Fibroblast of lung (primary cell): ENCODE measurements around the gene MUC2. TPM values are rescaled to one million over a fixed set of nuclear protein-coding genes. Genes with fewer than 3 reads are reported as not detected.

ENCODE experiments used
- DNase-seq, 2 donors: peaks; one replicate each; pipeline versions ENCODE4 v3.0.0 to v3.0.0-alpha.2; 2010; ENCODE audit warnings: low read depth in 2 of 2
- H2AFZ ChIP-seq: 2 replicates; pipeline ENCODE4 v1.5.1; 2012; ENCODE audit warnings: low read length, control low read depth, inconsistent platforms
- H3K27ac ChIP-seq: 2 replicates; pipeline ENCODE4 v1.5.1; 2011; ENCODE audit warnings: low read length, control low read depth; ENCODE audit not compliant: insufficient read depth
- H3K27me3 ChIP-seq: 2 replicates; pipeline ENCODE4 v1.5.1; 2011; ENCODE audit warnings: mild to moderate bottlenecking, low read length; ENCODE audit not compliant: control insufficient read depth, insufficient read depth
- H3K36me3 ChIP-seq: 2 replicates; pipeline ENCODE4 v1.5.1; 2011; ENCODE audit warnings: low read length; ENCODE audit not compliant: control insufficient read depth, insufficient read depth
- H3K4me1 ChIP-seq: 2 replicates; pipeline ENCODE4 v1.5.1; 2011; ENCODE audit warnings: low read length; ENCODE audit not compliant: control insufficient read depth, insufficient read depth; ENCODE audit errors: extremely low read depth
- H3K4me2 ChIP-seq: 2 replicates; pipeline ENCODE4 v1.5.1; 2011; ENCODE audit warnings: low read length, control low read depth; ENCODE audit not compliant: insufficient read depth; ENCODE audit errors: extremely low read depth
- H3K4me3 ChIP-seq, 4 experiments: fragments of 200-600 bp in 1 of 4; sonication (generic) in 1 of 4; replicated peaks in 1 of 4; 2 replicates each; pipeline ENCODE4 v1.5.1; 2011 to 2016; ENCODE audit warnings: low read length in 4 of 4, low read depth in 3 of 4, mild to moderate bottlenecking in 3 of 4, control low read depth in 2 of 4, inconsistent platforms in 1 of 4, mixed read lengths in 1 of 4; ENCODE audit not compliant: insufficient read depth in 1 of 4; ENCODE audit errors: control extremely low read depth in 1 of 4
- H3K79me2 ChIP-seq: 2 replicates; pipeline ENCODE4 v1.5.1; 2012; ENCODE audit warnings: mild to moderate bottlenecking, low read length, inconsistent platforms; ENCODE audit not compliant: control insufficient read depth, insufficient read depth
- H3K9ac ChIP-seq: 2 replicates; pipeline ENCODE4 v1.5.1; 2011; ENCODE audit warnings: mild to moderate bottlenecking, low read length, control low read depth; ENCODE audit not compliant: insufficient read depth
- H3K9me3 ChIP-seq: 2 replicates; pipeline ENCODE4 v1.5.1; 2012; ENCODE audit warnings: low read depth, low read length; ENCODE audit not compliant: control insufficient read depth, insufficient read depth
- H4K20me1 ChIP-seq: 2 replicates; pipeline ENCODE4 v1.5.1; 2011; ENCODE audit warnings: low read length; ENCODE audit not compliant: control insufficient read depth, insufficient read depth; ENCODE audit errors: extremely low read depth
- EZH2 ChIP-seq: IDR thresholded peaks from 2 replicates; pipeline ENCODE4 v1.5.1; 2012; ENCODE audit warnings: low read length, control low read depth, mild to moderate bottlenecking; ENCODE audit errors: missing control alignments
- polyA plus RNA-seq, 2 donors: library from polyadenylated mRNA; depleted of rRNA in 1 of 2; stranded (reverse) in 1 of 2; unstranded in 1 of 2; fragments of >200 nt; gene quantifications; 2 replicates each; pipeline ENCODE4 v1.2.1, GENCODE V29; 2011 to 2012; ENCODE audit warnings: missing spikeins in 1 of 2
- total RNA-seq: library from RNA; depleted of rRNA; stranded (reverse); fragments of >200 nt; gene quantifications from 2 replicates; pipeline ENCODE4 v1.2.1, GENCODE V29; 2014
- TF ChIP-seq, protein P1 (sequence below), 2 donors: IDR thresholded peaks in 1 of 2; conservative IDR thresholded peaks in 1 of 2; 1 replicate in 1 of 2; 2 replicates in 1 of 2; pipeline ENCODE4 v1.5.1; 2011 to 2012; ENCODE audit warnings: low read length in 2 of 2, control low read depth in 1 of 2, inconsistent platforms in 1 of 2, low read depth in 1 of 2, mild to moderate bottlenecking in 1 of 2

MUC2 gene
- total and polyA plus RNA-seq, 2 donors (not counting 1 experiment from before 2014, with no cell fraction given): not detected

DNA sequence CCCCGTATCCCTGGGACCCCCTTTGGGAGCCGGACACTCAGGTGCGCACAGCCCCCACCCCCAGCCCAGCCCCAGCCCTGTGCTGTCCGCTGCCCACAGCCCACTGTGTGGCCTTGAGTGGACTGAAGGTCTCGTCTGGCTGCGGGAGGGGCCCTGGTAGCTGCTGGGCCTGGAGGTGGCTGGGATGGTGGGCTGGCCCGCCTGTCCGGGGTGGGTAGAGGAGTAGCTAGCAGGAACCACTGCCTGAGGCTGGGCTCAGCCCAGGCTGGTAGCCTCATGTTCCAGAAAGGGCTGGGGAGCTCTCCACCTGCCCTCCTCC lies 33.6 kb upstream of the MUC2 start:
- H3K4me3 ChIP-seq: no peak overlapping the region
- no peak overlapping the region for H3K4me2 ChIP-seq
- no peaks in the 10 kb centered on the region for H3K4me1 ChIP-seq
- H2AFZ ChIP-seq: no peak overlapping the region
- no peak overlapping the region for H3K27ac ChIP-seq
- H3K9ac ChIP-seq: no peak overlapping the region
- no peak for DNase-seq
- no peaks in the 10 kb centered on the region for H3K9me3 ChIP-seq
- no peaks in the 10 kb centered on the region for H3K27me3 ChIP-seq
- no peaks in the 10 kb centered on the region for H4K20me1 ChIP-seq
- H3K79me2 ChIP-seq: no peaks in the 10 kb centered on the region
- no peak for TF ChIP-seq EZH2
- TF ChIP-seq, protein P1, sequence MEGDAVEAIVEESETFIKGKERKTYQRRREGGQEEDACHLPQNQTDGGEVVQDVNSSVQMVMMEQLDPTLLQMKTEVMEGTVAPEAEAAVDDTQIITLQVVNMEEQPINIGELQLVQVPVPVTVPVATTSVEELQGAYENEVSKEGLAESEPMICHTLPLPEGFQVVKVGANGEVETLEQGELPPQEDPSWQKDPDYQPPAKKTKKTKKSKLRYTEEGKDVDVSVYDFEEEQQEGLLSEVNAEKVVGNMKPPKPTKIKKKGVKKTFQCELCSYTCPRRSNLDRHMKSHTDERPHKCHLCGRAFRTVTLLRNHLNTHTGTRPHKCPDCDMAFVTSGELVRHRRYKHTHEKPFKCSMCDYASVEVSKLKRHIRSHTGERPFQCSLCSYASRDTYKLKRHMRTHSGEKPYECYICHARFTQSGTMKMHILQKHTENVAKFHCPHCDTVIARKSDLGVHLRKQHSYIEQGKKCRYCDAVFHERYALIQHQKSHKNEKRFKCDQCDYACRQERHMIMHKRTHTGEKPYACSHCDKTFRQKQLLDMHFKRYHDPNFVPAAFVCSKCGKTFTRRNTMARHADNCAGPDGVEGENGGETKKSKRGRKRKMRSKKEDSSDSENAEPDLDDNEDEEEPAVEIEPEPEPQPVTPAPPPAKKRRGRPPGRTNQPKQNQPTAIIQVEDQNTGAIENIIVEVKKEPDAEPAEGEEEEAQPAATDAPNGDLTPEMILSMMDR (conservative IDR thresholded peaks at IDR 0.05 in 1 of 2, IDR thresholded peaks at IDR 0.05 in 1 of 2; ENCODE audit: low read depth in 1 of 2, low read length in 2 of 2): no peak
- H3K36me3 ChIP-seq: no peaks in the 10 kb centered on the region

DNA sequence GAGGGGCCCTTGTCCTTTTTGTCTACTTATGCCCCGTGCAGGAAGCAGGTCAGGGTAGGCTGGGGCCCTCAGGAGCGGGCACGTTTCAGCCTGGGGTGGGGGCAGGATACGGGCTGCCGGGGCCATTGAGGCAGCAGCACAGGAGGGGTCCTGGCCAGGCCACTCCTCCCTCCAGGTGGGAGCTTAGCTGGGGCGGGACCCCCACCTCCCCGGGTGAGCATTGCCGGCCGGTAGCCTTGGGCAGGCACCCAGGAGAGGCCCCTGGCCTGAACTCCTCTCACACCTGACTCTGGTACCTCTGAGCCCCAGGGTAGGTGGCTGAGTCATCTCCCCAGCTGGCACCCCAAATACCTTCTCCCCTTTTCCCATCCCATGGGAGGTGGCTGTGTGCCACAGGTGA lies 33.2 kb upstream of the MUC2 start:
- DNase-seq: no peak
- no peak overlapping the region for H2AFZ ChIP-seq
- H3K4me2 ChIP-seq: no peak overlapping the region
- H3K79me2 ChIP-seq: no peaks in the 10 kb centered on the region
- H3K27me3 ChIP-seq: no peaks in the 10 kb centered on the region
- H3K9ac ChIP-seq: no peak overlapping the region
- no peak overlapping the region for H3K4me3 ChIP-seq
- no peak for TF ChIP-seq EZH2
- TF ChIP-seq, protein P1 (conservative IDR thresholded peaks at IDR 0.05 in 1 of 2, IDR thresholded peaks at IDR 0.05 in 1 of 2; ENCODE audit: low read depth in 1 of 2, low read length in 2 of 2): no peak
- H3K9me3 ChIP-seq: no peaks in the 10 kb centered on the region
- H3K36me3 ChIP-seq: no peaks in the 10 kb centered on the region
- no peaks in the 10 kb centered on the region for H4K20me1 ChIP-seq
- no peaks in the 10 kb centered on the region for H3K4me1 ChIP-seq
- H3K27ac ChIP-seq: no peak overlapping the region

GRCh38 chr11:1041936-1042608 lies 32.6 kb upstream of the MUC2 start:
- Histone ChIP-seq H3K4me3 (no peak overlapping the region), H3K79me2 (no peaks in the 10 kb centered on the region), H3K9ac (no peak overlapping the region), H3K36me3 (no peaks in the 10 kb centered on the region), H3K27ac (no peak overlapping the region), H2AFZ (no peak overlapping the region), H3K4me2 (no peak overlapping the region), H3K4me1 (no peaks in the 10 kb centered on the region), H4K20me1 (no peaks in the 10 kb centered on the region), H3K9me3 (no peaks in the 10 kb centered on the region), H3K27me3 (no peaks in the 10 kb centered on the region)
- TF ChIP-seq EZH2: no peak
- TF ChIP-seq, protein P1 (conservative IDR thresholded peaks at IDR 0.05 in 1 of 2, IDR thresholded peaks at IDR 0.05 in 1 of 2; ENCODE audit: low read depth in 1 of 2, low read length in 2 of 2): no peak
- no peak for DNase-seq
